ENCODE results near the gene QPCT.

DNA sequence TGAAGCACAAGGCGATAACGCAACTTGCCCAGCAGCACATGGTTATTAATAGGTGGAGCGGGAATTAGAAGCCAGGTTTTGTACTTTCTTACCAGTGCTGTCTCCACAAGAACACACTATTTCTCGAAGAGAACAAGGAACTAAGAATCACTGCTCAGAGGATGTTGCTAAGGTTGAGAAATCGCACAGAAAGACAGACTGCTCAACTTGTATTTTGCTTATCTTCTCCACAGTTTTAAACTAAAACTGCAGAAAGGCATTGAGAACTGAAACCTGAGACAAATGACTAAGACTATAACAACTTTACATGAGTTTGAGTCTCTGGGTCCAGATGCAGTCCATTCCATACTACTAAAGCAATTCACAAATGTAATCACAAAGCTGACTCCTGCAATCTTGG lies 26.0 kb upstream of the QPCT start:
- TF ChIP-seq EZH2 (IDR thresholded peaks at IDR 0.05; ENCODE audit: insufficient read depth, poor library complexity, severe bottlenecking) (no peak), EZH2phosphoT487 (IDR thresholded peaks at IDR 0.05; ENCODE audit: insufficient read depth, low read depth) (no peak)

All from GM23248 (cell line).